GM12878 (cell line): ENCODE results near the gene IER3. TPM values are rescaled to one million over a fixed set of nuclear protein-coding genes. Genes with fewer than 3 reads are reported as not detected.

ENCODE experiments used
- ATAC-seq: fragments of 200-7000 bp; cut with Tn5 transposase; 3 replicates; pipeline ENCODE4 v1.9.1; 2020; ENCODE audit warnings: mild to moderate bottlenecking, moderate library complexity
- BruUV-seq: library from RNA; stranded (reverse); fragments of 400-500 nt; replicated peaks from 2 replicates; lab custom pipeline; 2021; lab: Mats Ljungman, UMichigan
- CTCF ChIA-PET: fragments of 300-600 bp; sonication (Branson Sonifier 250); formaldehyde crosslinking; extraction: SDS; loops from one replicate; lab custom pipeline; 2021; ENCODE audit warnings: inconsistent platforms; lab: Yijun Ruan, JAX
- POLR2A ChIA-PET: fragments of 350-600 bp; formaldehyde crosslinking; extraction: SDS; loops from one replicate; lab custom pipeline; 2021; ENCODE audit warnings: inconsistent platforms; lab: Charles Lee
- RAD21 ChIA-PET: fragments of 300-600 bp; sonication (Branson Sonifier 250); formaldehyde crosslinking; loops from one replicate; lab custom pipeline; 2023; ENCODE audit warnings: antibody characterized with exemption; ENCODE audit not compliant: unreplicated experiment; lab: Charles Lee
- SMC1A ChIA-PET: fragments of 300-600 bp; sonication (Branson Sonifier 250); formaldehyde crosslinking; loops from one replicate; lab custom pipeline; 2023; ENCODE audit not compliant: unreplicated experiment, uncharacterized antibody; lab: Charles Lee
- DNase-seq: peaks from one replicate; pipeline ENCODE4 v3.0.0-alpha.2; 2011; ENCODE audit warnings: low read depth, low spot score
- FAIRE-seq: peaks from 3 replicates; lab custom pipeline; 2011; peaks lifted over from hg19 to GRCh38; lab: Jason Lieb, UNC
- H2AFZ ChIP-seq: 2 replicates; pipeline ENCODE4 v1.6.0; 2011; ENCODE audit warnings: low read depth, low read length, control low read depth; ENCODE audit not compliant: control insufficient read depth
- H3K27ac ChIP-seq: 2 replicates; pipeline ENCODE4 v1.5.1; 2011; ENCODE audit warnings: control low read depth; ENCODE audit not compliant: control insufficient read depth, insufficient read depth
- H3K27me3 ChIP-seq, 2 experiments: replicated peaks in 1 of 2; 2 replicates each; pipeline versions ENCODE4 v1.6.0 to v1.6.1; 2011; ENCODE audit warnings: low read length in 1 of 2; ENCODE audit not compliant: control insufficient read depth in 2 of 2, insufficient read depth in 2 of 2
- H3K36me3 ChIP-seq, 2 experiments: 2 replicates each; pipeline ENCODE4 v1.5.1; 2011; ENCODE audit warnings: low read length in 1 of 2; ENCODE audit not compliant: control insufficient read depth in 2 of 2, insufficient read depth in 2 of 2
- H3K4me1 ChIP-seq: 2 replicates; pipeline ENCODE4 v1.6.1; 2011; ENCODE audit warnings: mild to moderate bottlenecking, low read length, moderate library complexity, mixed read lengths; ENCODE audit not compliant: control insufficient read depth, insufficient read depth
- H3K4me2 ChIP-seq: 2 replicates; pipeline ENCODE4 v1.6.0; 2011; ENCODE audit warnings: control low read depth; ENCODE audit not compliant: control insufficient read depth, insufficient read depth
- H3K4me3 ChIP-seq: fragments of 200-600 bp; sonication (generic); 2 replicates; pipeline ENCODE4 v1.5.1; 2016
- H3K79me2 ChIP-seq: 2 replicates; pipeline ENCODE4 v1.6.0; 2011; ENCODE audit warnings: low read length; ENCODE audit not compliant: control insufficient read depth, insufficient read depth
- H3K9ac ChIP-seq: 2 replicates; pipeline ENCODE4 v1.8.0; 2011; ENCODE audit warnings: low read length, control low read depth, mixed read lengths; ENCODE audit not compliant: control insufficient read depth, insufficient read depth
- H3K9me3 ChIP-seq: replicated peaks from 3 replicates; pipeline ENCODE4 v1.5.1; 2011; ENCODE audit warnings: mild to moderate bottlenecking, low read length; ENCODE audit not compliant: control insufficient read depth, insufficient read depth
- H4K20me1 ChIP-seq: 2 replicates; pipeline ENCODE4 v1.6.0; 2011; ENCODE audit not compliant: control insufficient read depth, insufficient read depth
- POLR2AphosphoS5 ChIP-seq: IDR thresholded peaks from 2 replicates; pipeline ENCODE4 v1.6.1; 2011; ENCODE audit warnings: mild to moderate bottlenecking, low read length, inconsistent platforms
- WGBS: methylation state at CpG from one replicate; pipeline ENCODE4 v1.1.6; 2016; ENCODE audit warnings: low lambda C conversion rate; ENCODE audit not compliant: insufficient replicate concordance, insufficient coverage; ENCODE audit errors: missing lambda C conversion rate; 5-methylcytosine and 5-hydroxymethylcytosine counted together
- in situ Hi-C: fragments of 300-500 bp; cut with MboI; formaldehyde crosslinking; loops from 9 replicates; pipeline ENCODE4 v1.14.3; 2018; ENCODE audit warnings: mixed read lengths
- intact Hi-C: fragments of 100-400 bp; cut with micrococcal nuclease; formaldehyde crosslinking; loops from one replicate; pipeline ENCODE4 v1.14.2; 2022; ENCODE audit not compliant: unreplicated experiment
- polyA plus RNA-seq, 11 experiments: library from polyadenylated mRNA; depleted of rRNA in 4 of 11; unstranded in 6 of 11; stranded (reverse) in 5 of 11; fragments of >200 nt; fragmentation: Nextera tagmentation in 4 of 11; fragmentation: Illumina TruSeq in 1 of 11; extraction: Ambion mirVana in 4 of 11; extraction: Trizol in 1 of 11; gene quantifications; 1 replicate in 1 of 11; 2 replicates in 10 of 11; pipeline versions ENCODE4 v1.2.1 to v1.2.3, GENCODE V29; 2011 to 2016; ENCODE audit warnings: inconsistent platforms in 2 of 11, missing spikeins in 2 of 11, low read depth in 1 of 11
- total RNA-seq, 4 experiments: library from RNA; depleted of rRNA in 3 of 4; stranded (reverse); fragments of >200 nt in 3 of 4; fragmentation: Illumina TruSeq in 1 of 4; extraction: Trizol in 1 of 4; gene quantifications; 2 replicates each; pipeline versions ENCODE4 v1.2.1 to v1.2.3, GENCODE V29; 2013 to 2021
- TF ChIP-seq, protein P1 (sequence below): fragments of 450-650 bp; IDR thresholded peaks from 2 replicates; pipeline ENCODE4 v1.6.1; 2016; ENCODE audit warnings: mild to moderate bottlenecking

IER3 gene
- total and polyA plus RNA-seq, 10 of the 15 experiments (the other 5 are each of a cell fraction or from before 2014, with no cell fraction given): 1.9 to 100 (median 32.3) TPM

DNA sequence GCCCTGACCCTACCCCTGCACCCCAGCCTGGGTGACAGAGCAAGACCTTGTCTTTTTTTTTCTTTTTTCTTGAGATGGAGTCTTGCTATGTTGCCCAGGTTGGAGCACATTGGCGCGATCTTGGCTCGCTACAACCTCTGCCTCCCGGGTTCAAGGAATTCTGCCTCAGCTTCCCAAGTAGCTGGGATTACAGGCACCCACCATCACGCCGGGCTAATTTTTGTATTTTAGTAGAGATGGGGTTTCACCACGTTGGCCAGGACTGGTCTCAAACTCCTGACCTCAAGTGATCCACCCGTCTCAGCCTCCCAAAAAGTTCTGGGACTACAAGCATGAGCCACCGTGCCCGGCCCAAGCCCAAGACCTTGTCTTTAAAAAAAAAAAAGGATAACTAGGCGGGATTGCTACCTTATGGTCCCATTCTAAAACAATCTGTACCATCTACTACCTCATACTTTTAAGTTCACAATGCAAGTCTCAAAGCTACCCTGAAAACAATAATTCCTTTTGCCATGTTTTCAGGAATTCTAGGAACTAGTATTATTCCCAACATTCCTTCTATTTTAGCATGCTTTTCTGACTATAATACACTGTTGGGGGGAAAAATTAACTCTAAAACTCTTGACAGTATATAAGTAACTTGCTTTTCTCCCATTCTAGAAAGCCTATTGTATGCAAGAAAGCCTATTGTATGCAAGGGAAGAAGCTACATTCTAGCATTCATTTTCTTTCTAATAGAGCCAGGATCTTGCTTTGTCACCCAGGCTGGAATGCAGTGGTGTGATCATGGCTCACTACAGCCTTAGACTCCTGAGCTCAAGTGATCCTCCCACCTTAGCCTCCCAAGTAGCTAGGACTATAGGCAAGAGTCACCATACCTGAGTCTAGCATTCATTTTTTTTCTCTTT lies 17.6 kb downstream of the IER3 start:
- peaks cover 10% of the 10 kb centered on the region for H4K20me1 ChIP-seq
- intact Hi-C loops: loop anchor here (5.0 kb wide), 1 partner anchor 361 kb away; no protein-coding TSS in a partner anchor
- 79% methylated on average over 11 of the region's 11 CpGs for WGBS
- H3K4me2 ChIP-seq: no peak overlapping the region
- DNase-seq: no peak
- H3K27ac ChIP-seq: no peak overlapping the region
- ChIA-PET CTCF (interaction anchor here (1.0 to 22.7 kb wide), 7 partner anchors 8 to 185 kb away, joined by 3 to 487 read pairs (median 5); partner anchors contain the start of gene NRM), SMC1A (interaction anchor here (0.6 to 17.7 kb wide), 5 partner anchors 9 to 185 kb away, joined by 3 to 265 read pairs (median 4); no protein-coding TSS in a partner anchor), POLR2A (interaction anchor here (0.5 to 1.5 kb wide), 9 partner anchors 8 to 351 kb away, joined by 3 to 7 read pairs (median 4); no protein-coding TSS in a partner anchor), RAD21 (interaction anchor here (0.7 to 12.8 kb wide), 4 partner anchors 9 to 116 kb away, joined by 3 to 232 read pairs (median 112); partner anchors contain the start of gene DHX16)
- H3K4me1 ChIP-seq: peaks cover 17% of the 10 kb centered on the region
- H3K27me3 ChIP-seq: no peaks in the 10 kb centered on the region
- no peak for FAIRE-seq
- ATAC-seq: no peak
- no peaks in the 10 kb centered on the region for H3K9me3 ChIP-seq
- no peak overlapping the region for H3K4me3 ChIP-seq
- H2AFZ ChIP-seq: no peak overlapping the region
- no peak overlapping the region for H3K9ac ChIP-seq
- BruUV-seq: no TSS peak
- in situ Hi-C loops: no loop called here
- peaks cover 28 to 34% of the 10 kb centered on the region in 2 experiments for H3K36me3 ChIP-seq
- peaks cover 39% of the 10 kb centered on the region for H3K79me2 ChIP-seq
- TF ChIP-seq, protein P1, sequence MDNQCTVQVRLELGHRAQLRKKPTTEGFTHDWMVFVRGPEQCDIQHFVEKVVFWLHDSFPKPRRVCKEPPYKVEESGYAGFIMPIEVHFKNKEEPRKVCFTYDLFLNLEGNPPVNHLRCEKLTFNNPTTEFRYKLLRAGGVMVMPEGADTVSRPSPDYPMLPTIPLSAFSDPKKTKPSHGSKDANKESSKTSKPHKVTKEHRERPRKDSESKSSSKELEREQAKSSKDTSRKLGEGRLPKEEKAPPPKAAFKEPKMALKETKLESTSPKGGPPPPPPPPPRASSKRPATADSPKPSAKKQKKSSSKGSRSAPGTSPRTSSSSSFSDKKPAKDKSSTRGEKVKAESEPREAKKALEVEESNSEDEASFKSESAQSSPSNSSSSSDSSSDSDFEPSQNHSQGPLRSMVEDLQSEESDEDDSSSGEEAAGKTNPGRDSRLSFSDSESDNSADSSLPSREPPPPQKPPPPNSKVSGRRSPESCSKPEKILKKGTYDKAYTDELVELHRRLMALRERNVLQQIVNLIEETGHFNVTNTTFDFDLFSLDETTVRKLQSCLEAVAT: no peak
- TF ChIP-seq POLR2AphosphoS5: peak; percentile 22; the same call in 1 of the 2 replicates
